WERI-Rb-1 (cell line): Measurements from ENCODE around the gene MAST4.

Experiments used
- DNase-seq: peaks from one replicate; pipeline ENCODE4 v3.0.0-alpha.2; 2020
- H3K27ac ChIP-seq: fragments of 250-450 bp; sonication (Bioruptor Pico); 2 replicates; pipeline ENCODE4 v1.5.1; 2020; ENCODE audit warnings: mild to moderate bottlenecking, moderate library complexity
- H3K27me3 ChIP-seq: fragments of 250-450 bp; sonication (Bioruptor Pico); 2 replicates; pipeline ENCODE4 v1.5.1; 2021; ENCODE audit warnings: mild to moderate bottlenecking, low read depth, moderate library complexity; ENCODE audit not compliant: insufficient read depth, severe bottlenecking
- H3K36me3 ChIP-seq: fragments of 250-450 bp; sonication (Bioruptor Pico); 2 replicates; pipeline ENCODE4 v1.5.1; 2020; ENCODE audit warnings: mild to moderate bottlenecking, moderate library complexity
- H3K4me3 ChIP-seq: 2 replicates; pipeline ENCODE4 v1.5.1; 2011; ENCODE audit warnings: low read depth, mild to moderate bottlenecking, control low read depth, low read length
- H3K9me3 ChIP-seq: fragments of 250-450 bp; sonication (Bioruptor Pico); 2 replicates; pipeline ENCODE4 v1.5.1; 2021; ENCODE audit warnings: mild to moderate bottlenecking, moderate library complexity; ENCODE audit not compliant: severe bottlenecking
- TF ChIP-seq, protein P1 (sequence below): IDR thresholded peaks from 2 replicates; pipeline ENCODE4 v1.5.1; 2011; ENCODE audit warnings: low read depth, mild to moderate bottlenecking, control low read depth, inconsistent platforms, low read length

MAST4 gene

DNA sequence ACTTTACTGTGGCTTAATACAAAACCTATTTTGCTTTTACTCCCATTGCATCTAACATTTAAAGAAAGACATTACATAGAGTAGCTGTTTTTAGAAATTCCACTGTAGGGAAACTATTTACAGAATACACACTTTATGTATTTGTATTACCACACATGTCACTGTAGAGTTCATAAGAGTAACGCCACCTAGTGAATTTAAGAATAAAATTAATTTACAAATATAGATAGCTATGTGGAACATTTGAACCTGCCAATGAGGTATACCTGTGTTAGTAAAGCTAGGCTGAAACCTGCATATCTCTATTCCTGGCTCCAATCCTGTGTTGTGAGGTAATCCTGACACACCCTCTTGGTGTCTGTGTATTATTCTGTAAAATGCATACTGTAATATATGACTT, 234.4 kb downstream of the MAST4 start:
- no peak for DNase-seq
- Histone ChIP-seq H3K9me3 (no peaks in the 10 kb centered on the region), H3K27me3 (no peaks in the 10 kb centered on the region), H3K4me3 (no peak overlapping the region), H3K27ac (no peak overlapping the region), H3K36me3 (no peaks in the 10 kb centered on the region)
- TF ChIP-seq, protein P1, sequence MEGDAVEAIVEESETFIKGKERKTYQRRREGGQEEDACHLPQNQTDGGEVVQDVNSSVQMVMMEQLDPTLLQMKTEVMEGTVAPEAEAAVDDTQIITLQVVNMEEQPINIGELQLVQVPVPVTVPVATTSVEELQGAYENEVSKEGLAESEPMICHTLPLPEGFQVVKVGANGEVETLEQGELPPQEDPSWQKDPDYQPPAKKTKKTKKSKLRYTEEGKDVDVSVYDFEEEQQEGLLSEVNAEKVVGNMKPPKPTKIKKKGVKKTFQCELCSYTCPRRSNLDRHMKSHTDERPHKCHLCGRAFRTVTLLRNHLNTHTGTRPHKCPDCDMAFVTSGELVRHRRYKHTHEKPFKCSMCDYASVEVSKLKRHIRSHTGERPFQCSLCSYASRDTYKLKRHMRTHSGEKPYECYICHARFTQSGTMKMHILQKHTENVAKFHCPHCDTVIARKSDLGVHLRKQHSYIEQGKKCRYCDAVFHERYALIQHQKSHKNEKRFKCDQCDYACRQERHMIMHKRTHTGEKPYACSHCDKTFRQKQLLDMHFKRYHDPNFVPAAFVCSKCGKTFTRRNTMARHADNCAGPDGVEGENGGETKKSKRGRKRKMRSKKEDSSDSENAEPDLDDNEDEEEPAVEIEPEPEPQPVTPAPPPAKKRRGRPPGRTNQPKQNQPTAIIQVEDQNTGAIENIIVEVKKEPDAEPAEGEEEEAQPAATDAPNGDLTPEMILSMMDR: no peak

DNA sequence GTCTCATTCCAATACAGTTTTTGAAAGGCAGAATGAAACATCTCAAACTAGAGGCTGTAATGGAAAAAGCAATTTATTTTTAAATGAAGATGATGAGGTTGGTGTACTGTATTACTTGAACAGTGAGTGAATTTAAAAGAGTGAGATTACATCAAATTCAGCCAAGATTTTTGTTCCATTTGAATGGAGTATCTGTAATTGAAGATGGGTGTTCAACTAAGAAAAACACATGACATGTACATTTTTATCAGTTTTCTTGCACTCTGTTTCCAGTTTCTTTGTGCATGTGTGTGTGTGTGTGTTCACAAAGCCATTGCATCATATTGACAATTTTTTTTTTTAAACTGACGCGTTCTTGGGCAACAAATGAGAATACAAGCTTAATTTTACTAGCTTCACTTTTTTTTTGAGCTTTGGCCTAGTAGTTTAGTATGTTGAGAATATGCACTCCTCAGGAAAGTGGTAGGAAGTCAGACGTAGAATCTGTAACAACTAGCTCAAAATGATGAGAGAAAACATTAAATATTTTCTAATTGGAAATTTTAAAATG, 243.5 kb downstream of the MAST4 start:
- no peak overlapping the region for H3K27ac ChIP-seq
- no peaks in the 10 kb centered on the region for H3K9me3 ChIP-seq
- TF ChIP-seq, protein P1: no peak
- no peak overlapping the region for H3K4me3 ChIP-seq
- H3K36me3 ChIP-seq: no peaks in the 10 kb centered on the region
- DNase-seq: no peak
- H3K27me3 ChIP-seq: no peaks in the 10 kb centered on the region

DNA sequence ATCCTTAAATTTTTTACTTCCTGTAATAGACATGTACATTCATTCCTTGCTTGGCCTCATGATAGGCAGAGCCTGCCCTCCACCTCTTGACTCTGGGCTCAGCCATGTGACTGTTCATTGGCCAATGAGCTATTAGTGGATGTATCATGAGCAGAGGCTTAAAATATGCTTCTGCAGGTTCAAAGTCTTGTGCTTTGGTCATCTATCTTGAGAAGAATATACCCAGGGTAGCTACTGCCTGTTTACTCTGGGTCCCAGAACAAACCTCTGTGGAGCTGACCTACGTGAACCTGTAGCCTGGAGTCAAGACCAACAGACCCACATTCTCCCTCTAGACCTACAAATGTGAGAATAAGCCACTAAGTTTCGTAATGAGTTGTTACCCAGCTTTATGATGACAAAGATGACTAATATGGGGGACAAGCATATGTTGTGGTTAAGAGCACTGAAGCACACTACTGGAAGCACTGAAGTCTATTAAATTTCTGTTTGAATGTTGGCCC, 244.4 kb downstream of the MAST4 start:
- Histone ChIP-seq H3K36me3 (no peaks in the 10 kb centered on the region), H3K9me3 (no peaks in the 10 kb centered on the region), H3K27me3 (no peaks in the 10 kb centered on the region), H3K27ac (no peak overlapping the region), H3K4me3 (no peak overlapping the region)
- no peak for DNase-seq
- TF ChIP-seq, protein P1: no peak

DNA sequence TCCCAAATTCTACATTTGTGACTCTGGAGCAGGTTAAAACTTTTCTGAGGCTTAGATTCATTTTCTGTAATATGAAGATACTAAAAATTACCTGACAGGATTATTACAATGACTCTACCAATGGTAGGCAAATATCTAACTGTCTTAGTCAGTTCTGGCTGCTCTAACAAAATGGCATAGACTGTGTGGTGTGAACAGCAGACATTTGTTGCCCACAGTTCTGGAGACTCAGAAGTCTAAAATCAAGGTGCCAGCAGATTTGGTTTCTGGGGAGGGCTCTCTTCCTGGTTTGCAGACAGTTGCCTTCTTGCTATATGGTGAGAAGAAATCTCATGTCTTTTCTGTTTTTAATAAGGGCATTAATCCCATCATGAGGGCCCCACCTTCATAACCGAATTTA, 245.1 kb downstream of the MAST4 start:
- DNase-seq: no peak
- Histone ChIP-seq H3K4me3 (no peak overlapping the region), H3K36me3 (no peaks in the 10 kb centered on the region), H3K27me3 (no peaks in the 10 kb centered on the region), H3K9me3 (no peaks in the 10 kb centered on the region), H3K27ac (no peak overlapping the region)
- TF ChIP-seq, protein P1: no peak

DNA sequence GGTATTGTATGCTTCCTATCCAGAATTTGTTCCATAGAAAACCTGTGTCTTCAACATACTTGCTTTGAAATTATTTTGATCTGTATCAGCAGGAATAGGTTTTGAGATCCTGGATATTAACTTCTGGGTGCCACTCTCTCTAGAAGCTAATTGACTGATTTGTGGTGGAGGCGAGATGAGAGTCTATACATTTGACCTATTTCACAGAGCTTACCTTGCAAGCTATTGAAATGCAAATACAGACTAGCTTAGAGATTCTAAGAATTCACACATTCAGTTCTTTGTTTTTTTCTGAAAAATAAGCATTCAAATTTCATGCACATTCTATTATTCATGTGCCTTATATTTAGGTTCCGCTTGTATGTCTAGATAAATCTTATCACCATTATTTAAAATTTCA, 246.3 kb downstream of the MAST4 start:
- Histone ChIP-seq H3K4me3 (no peak overlapping the region), H3K27ac (no peak overlapping the region), H3K36me3 (no peaks in the 10 kb centered on the region), H3K27me3 (no peaks in the 10 kb centered on the region), H3K9me3 (no peaks in the 10 kb centered on the region)
- TF ChIP-seq, protein P1: no peak
- no peak for DNase-seq

DNA sequence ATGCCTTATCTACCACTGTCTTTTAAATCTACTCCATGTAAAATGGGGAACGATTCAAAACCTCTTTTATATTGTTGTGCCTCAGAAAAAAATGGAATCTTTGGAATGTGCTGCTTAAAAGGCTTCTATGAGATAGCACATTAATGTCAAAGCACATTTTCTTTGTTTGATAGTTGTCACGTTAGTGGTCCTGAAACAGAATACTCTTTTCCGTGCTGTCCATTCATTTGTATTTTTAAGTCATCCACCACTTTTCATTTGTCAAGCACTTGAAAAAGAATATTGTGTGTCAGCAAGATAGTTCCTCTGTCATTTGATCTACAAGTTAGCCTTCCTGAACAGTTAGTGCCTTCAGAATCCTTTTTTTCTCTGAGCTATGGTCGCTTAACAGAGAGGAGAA, 246.9 kb downstream of the MAST4 start:
- DNase-seq: no peak
- Histone ChIP-seq H3K9me3 (no peaks in the 10 kb centered on the region), H3K4me3 (no peak overlapping the region), H3K27ac (no peak overlapping the region), H3K36me3 (no peaks in the 10 kb centered on the region), H3K27me3 (no peaks in the 10 kb centered on the region)
- TF ChIP-seq, protein P1: no peak
